HEK293 (cell line): ENCODE results near the gene SMIM27.

ENCODE experiments used
- HOXA7 ChIP-seq: sonication (generic); formaldehyde crosslinking; IDR thresholded peaks from 2 replicates; pipeline ENCODE4 v1.8.1; 2022; ENCODE audit warnings: missing genetic modification reagents, borderline replicate concordance
- IKZF3 ChIP-seq: fragments of 450-650 bp; IDR thresholded peaks from 2 replicates; pipeline ENCODE4 v1.5.0; 2018; ENCODE audit warnings: missing biosample characterization, mild to moderate bottlenecking, missing genetic modification characterization, moderate library complexity
- SP3 ChIP-seq: fragments of 450-650 bp; formaldehyde crosslinking; IDR thresholded peaks from 2 replicates; pipeline ENCODE4 v1.5.1; 2016; ENCODE audit warnings: missing biosample characterization, missing genetic modification characterization
- ZBTB10 ChIP-seq: fragments of 450-650 bp; formaldehyde crosslinking; IDR thresholded peaks from 2 replicates; pipeline ENCODE4 v1.5.1; 2016; ENCODE audit warnings: missing biosample characterization, missing genetic modification characterization
- ZBTB17 ChIP-seq: fragments of 450-650 bp; formaldehyde crosslinking; IDR thresholded peaks from 2 replicates; pipeline ENCODE4 v1.5.1; 2016; ENCODE audit warnings: missing biosample characterization, missing genetic modification characterization
- ZBTB44 ChIP-seq: fragments of 450-650 bp; IDR thresholded peaks from 2 replicates; pipeline ENCODE4 v1.5.1; 2018; ENCODE audit warnings: missing biosample characterization, mild to moderate bottlenecking, missing genetic modification characterization
- ZBTB48 ChIP-seq: fragments of 450-650 bp; formaldehyde crosslinking; IDR thresholded peaks from 2 replicates; pipeline ENCODE4 v1.5.1; 2016; ENCODE audit warnings: missing biosample characterization, missing genetic modification characterization
- ZEB2 ChIP-seq: fragments of 450-650 bp; formaldehyde crosslinking; IDR thresholded peaks from 2 replicates; pipeline ENCODE4 v1.5.1; 2016; ENCODE audit warnings: missing biosample characterization, missing genetic modification characterization
- ZFHX2 ChIP-seq: fragments of 450-650 bp; formaldehyde crosslinking; conservative IDR thresholded peaks from 2 replicates; pipeline ENCODE4 v1.5.1; 2016; ENCODE audit warnings: missing biosample characterization, missing genetic modification characterization
- ZNF214 ChIP-seq: fragments of 450-650 bp; formaldehyde crosslinking; IDR thresholded peaks from 2 replicates; pipeline ENCODE4 v1.5.1; 2017; ENCODE audit warnings: missing biosample characterization, mild to moderate bottlenecking, missing genetic modification characterization, borderline replicate concordance
- ZNF239 ChIP-seq: fragments of 450-650 bp; formaldehyde crosslinking; IDR thresholded peaks from 2 replicates; pipeline ENCODE4 v1.5.1; 2016; ENCODE audit warnings: missing biosample characterization, missing genetic modification characterization
- ZNF311 ChIP-seq: fragments of 450-650 bp; formaldehyde crosslinking; IDR thresholded peaks from 2 replicates; pipeline ENCODE4 v1.5.1; 2017; ENCODE audit warnings: missing biosample characterization, missing genetic modification characterization, borderline replicate concordance
- ZNF510 ChIP-seq: fragments of 450-650 bp; formaldehyde crosslinking; IDR thresholded peaks from 2 replicates; pipeline ENCODE4 v1.5.1; 2018; ENCODE audit warnings: mild to moderate bottlenecking, missing genetic modification characterization, missing biosample characterization; ENCODE audit not compliant: insufficient replicate concordance
- ZNF629 ChIP-seq: fragments of 450-650 bp; formaldehyde crosslinking; IDR thresholded peaks from 2 replicates; pipeline ENCODE4 v1.5.1; 2017; ENCODE audit warnings: missing biosample characterization, missing genetic modification characterization
- ZNF692 ChIP-seq: fragments of 450-650 bp; formaldehyde crosslinking; IDR thresholded peaks from 2 replicates; pipeline ENCODE4 v1.5.1; 2016; ENCODE audit warnings: missing biosample characterization, missing genetic modification characterization
- ZNF704 ChIP-seq: fragments of 450-650 bp; formaldehyde crosslinking; IDR thresholded peaks from 2 replicates; pipeline ENCODE4 v1.5.1; 2016; ENCODE audit warnings: missing biosample characterization, missing genetic modification characterization
- ZNF791 ChIP-seq: fragments of 450-650 bp; formaldehyde crosslinking; IDR thresholded peaks from 2 replicates; pipeline ENCODE4 v1.5.1; 2016; ENCODE audit warnings: missing biosample characterization, missing genetic modification characterization
- ZNF792 ChIP-seq: fragments of 450-650 bp; formaldehyde crosslinking; IDR thresholded peaks from 2 replicates; pipeline ENCODE4 v1.5.1; 2016; ENCODE audit warnings: missing biosample characterization, missing genetic modification characterization
- TF ChIP-seq, protein P1 (sequence below): fragments of 450-650 bp; formaldehyde crosslinking; IDR thresholded peaks from 2 replicates; pipeline ENCODE4 v1.5.1; 2016; ENCODE audit warnings: missing biosample characterization, missing genetic modification characterization
- TF ChIP-seq, protein P2 (sequence below): fragments of 450-650 bp; formaldehyde crosslinking; IDR thresholded peaks from 2 replicates; pipeline ENCODE4 v1.5.1; 2017; ENCODE audit warnings: missing biosample characterization, missing genetic modification characterization
- TF ChIP-seq, protein P3 (sequence below): fragments of 450-650 bp; formaldehyde crosslinking; IDR thresholded peaks from 2 replicates; pipeline ENCODE4 v1.5.1; 2016; ENCODE audit warnings: missing biosample characterization, missing genetic modification characterization, low read depth
- TF ChIP-seq, protein P4 (sequence below): fragments of 450-650 bp; formaldehyde crosslinking; IDR thresholded peaks from 2 replicates; pipeline ENCODE4 v1.5.1; 2017; ENCODE audit warnings: missing biosample characterization, missing genetic modification characterization

The SMIM27 gene

DNA sequence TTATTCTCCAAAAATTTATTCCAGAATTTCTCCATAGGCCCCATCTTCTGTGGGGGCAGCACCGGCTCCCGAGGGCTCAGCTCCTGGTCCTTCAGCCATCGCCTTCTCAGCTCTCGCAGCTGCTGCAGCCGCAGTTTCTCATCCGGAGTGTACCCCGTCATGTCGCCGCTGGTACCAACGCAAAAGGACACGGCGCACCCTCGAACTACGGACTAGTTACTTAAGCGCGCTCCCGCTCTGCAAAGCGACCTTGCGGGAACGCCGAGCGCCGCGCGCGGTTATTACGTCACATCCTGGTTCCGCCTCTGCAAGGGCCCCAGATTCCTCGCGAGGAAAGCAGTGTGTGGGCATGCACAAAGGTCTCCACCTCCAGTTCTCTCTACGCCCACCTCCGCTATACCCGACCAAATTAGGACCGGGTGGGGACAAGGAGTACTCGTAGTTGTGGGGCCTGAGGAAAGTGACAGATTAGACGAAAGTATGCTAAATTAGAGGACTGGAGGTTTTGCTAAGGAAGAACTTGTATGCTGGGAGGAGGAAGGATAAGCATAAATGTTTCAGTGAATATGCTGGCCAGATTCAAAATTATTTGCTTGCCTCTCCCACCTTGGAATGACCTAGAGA is 20.9 kb downstream of the SMIM27 start, which contains the start of gene NDUFB6 (continued):
- TF ChIP-seq ZFHX2 (tag by site-specific recombination), result peak; percentile 96
- no peak for TF ChIP-seq ZNF704 (tag by site-specific recombination)
- peak; percentile 40; the same call in 1 of the 2 replicates for TF ChIP-seq ZBTB10
- no peak for TF ChIP-seq ZNF239 (tag by site-specific recombination)
- no peak for TF ChIP-seq ZNF214 (tag by site-specific recombination)
- no peak for TF ChIP-seq IKZF3 (tag by site-specific recombination)
- TF ChIP-seq, protein P1, sequence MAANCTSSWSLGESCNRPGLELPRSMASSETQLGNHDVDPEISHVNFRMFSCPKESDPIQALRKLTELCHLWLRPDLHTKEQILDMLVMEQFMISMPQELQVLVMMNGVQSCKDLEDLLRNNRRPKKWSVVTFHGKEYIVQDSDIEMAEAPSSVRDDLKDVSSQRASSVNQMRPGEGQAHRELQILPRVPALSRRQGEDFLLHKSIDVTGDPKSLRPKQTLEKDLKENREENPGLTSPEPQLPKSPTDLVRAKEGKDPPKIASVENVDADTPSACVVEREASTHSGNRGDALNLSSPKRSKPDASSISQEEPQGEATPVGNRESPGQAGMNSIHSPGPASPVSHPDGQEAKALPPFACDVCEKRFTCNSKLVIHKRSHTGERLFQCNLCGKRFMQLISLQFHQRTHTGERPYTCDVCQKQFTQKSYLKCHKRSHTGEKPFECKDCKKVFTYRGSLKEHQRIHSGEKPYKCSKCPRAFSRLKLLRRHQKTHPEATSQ (tag by site-specific recombination), result no peak
- TF ChIP-seq ZEB2 (tag by site-specific recombination), result peak; percentile 43; the same call in 1 of the 2 replicates
- no peak for TF ChIP-seq ZNF792 (tag by site-specific recombination)
- TF ChIP-seq ZNF629 (tag by site-specific recombination), result peak; percentile 89
- TF ChIP-seq, protein P2, sequence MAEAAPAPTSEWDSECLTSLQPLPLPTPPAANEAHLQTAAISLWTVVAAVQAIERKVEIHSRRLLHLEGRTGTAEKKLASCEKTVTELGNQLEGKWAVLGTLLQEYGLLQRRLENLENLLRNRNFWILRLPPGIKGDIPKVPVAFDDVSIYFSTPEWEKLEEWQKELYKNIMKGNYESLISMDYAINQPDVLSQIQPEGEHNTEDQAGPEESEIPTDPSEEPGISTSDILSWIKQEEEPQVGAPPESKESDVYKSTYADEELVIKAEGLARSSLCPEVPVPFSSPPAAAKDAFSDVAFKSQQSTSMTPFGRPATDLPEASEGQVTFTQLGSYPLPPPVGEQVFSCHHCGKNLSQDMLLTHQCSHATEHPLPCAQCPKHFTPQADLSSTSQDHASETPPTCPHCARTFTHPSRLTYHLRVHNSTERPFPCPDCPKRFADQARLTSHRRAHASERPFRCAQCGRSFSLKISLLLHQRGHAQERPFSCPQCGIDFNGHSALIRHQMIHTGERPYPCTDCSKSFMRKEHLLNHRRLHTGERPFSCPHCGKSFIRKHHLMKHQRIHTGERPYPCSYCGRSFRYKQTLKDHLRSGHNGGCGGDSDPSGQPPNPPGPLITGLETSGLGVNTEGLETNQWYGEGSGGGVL (tag by site-specific recombination), result no peak
- no peak for TF ChIP-seq ZNF510 (tag by site-specific recombination)
- peak; percentile 67; the same call in 1 of the 2 replicates for TF ChIP-seq ZNF692 (tag by site-specific recombination)
- TF ChIP-seq ZNF311 (tag by site-specific recombination), result no peak
- TF ChIP-seq, protein P3, sequence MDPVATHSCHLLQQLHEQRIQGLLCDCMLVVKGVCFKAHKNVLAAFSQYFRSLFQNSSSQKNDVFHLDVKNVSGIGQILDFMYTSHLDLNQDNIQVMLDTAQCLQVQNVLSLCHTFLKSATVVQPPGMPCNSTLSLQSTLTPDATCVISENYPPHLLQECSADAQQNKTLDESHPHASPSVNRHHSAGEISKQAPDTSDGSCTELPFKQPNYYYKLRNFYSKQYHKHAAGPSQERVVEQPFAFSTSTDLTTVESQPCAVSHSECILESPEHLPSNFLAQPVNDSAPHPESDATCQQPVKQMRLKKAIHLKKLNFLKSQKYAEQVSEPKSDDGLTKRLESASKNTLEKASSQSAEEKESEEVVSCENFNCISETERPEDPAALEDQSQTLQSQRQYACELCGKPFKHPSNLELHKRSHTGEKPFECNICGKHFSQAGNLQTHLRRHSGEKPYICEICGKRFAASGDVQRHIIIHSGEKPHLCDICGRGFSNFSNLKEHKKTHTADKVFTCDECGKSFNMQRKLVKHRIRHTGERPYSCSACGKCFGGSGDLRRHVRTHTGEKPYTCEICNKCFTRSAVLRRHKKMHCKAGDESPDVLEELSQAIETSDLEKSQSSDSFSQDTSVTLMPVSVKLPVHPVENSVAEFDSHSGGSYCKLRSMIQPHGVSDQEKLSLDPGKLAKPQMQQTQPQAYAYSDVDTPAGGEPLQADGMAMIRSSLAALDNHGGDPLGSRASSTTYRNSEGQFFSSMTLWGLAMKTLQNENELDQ (tag by site-specific recombination), result no peak
- TF ChIP-seq, protein P4, sequence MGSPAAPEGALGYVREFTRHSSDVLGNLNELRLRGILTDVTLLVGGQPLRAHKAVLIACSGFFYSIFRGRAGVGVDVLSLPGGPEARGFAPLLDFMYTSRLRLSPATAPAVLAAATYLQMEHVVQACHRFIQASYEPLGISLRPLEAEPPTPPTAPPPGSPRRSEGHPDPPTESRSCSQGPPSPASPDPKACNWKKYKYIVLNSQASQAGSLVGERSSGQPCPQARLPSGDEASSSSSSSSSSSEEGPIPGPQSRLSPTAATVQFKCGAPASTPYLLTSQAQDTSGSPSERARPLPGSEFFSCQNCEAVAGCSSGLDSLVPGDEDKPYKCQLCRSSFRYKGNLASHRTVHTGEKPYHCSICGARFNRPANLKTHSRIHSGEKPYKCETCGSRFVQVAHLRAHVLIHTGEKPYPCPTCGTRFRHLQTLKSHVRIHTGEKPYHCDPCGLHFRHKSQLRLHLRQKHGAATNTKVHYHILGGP (tag by site-specific recombination), result no peak
- no peak for TF ChIP-seq ZBTB48 (tag by site-specific recombination)
- no peak for TF ChIP-seq ZBTB44
- TF ChIP-seq HOXA7 (CRISPR knock-in tag), result no peak
- peak; percentile 78 for TF ChIP-seq SP3 (tag by site-specific recombination)
- TF ChIP-seq ZNF791 (tag by site-specific recombination), result no peak
- TF ChIP-seq ZBTB17, result peak; percentile 99
